Liver (tissue), 9 donors: Measurements from ENCODE around the gene GRK3. TPM values are rescaled to one million over a fixed set of nuclear protein-coding genes. Genes with fewer than 3 reads are reported as not detected.

Experiments
- DNase-seq: peaks from one replicate; pipeline ENCODE4 v3.0.0-alpha.2; 2017; ENCODE audit warnings: low spot score
- H3K27ac ChIP-seq, 2 donors: one replicate each; pipeline ENCODE4 v1.7.0; 2013; ENCODE audit warnings: inconsistent platforms in 2 of 2, low read length in 2 of 2, control low read depth in 1 of 2, low read depth in 1 of 2, mild to moderate bottlenecking in 1 of 2
- H3K27me3 ChIP-seq, 4 donors: one replicate each; pipeline versions ENCODE4 v1.6.1 to v1.7.0; 2013; ENCODE audit warnings: low read length in 3 of 4, inconsistent platforms in 1 of 4, mild to moderate bottlenecking in 1 of 4, moderate library complexity in 1 of 4; ENCODE audit not compliant: control insufficient read depth in 4 of 4, insufficient read depth in 4 of 4
- H3K36me3 ChIP-seq, 4 donors: one replicate each; pipeline versions ENCODE4 v1.6.1 to v1.7.0; 2013; ENCODE audit warnings: low read length in 3 of 4, mild to moderate bottlenecking in 3 of 4, low read depth in 1 of 4, moderate library complexity in 1 of 4; ENCODE audit not compliant: control insufficient read depth in 4 of 4, insufficient read depth in 3 of 4
- H3K4me1 ChIP-seq, 4 donors: one replicate each; pipeline versions ENCODE4 v1.6.1 to v1.7.0; 2013; ENCODE audit warnings: low read length in 3 of 4, mild to moderate bottlenecking in 3 of 4, moderate library complexity in 1 of 4; ENCODE audit not compliant: control insufficient read depth in 4 of 4, insufficient read depth in 4 of 4
- H3K4me3 ChIP-seq, 3 donors: one replicate each; pipeline versions ENCODE4 v1.6.1 to v1.7.0; 2013; ENCODE audit warnings: low read length in 3 of 3, control low read depth in 1 of 3, low read depth in 1 of 3, mild to moderate bottlenecking in 1 of 3
- H3K9ac ChIP-seq, 2 donors: one replicate each; pipeline ENCODE4 v1.7.0; 2013; ENCODE audit warnings: low read length in 2 of 2, mild to moderate bottlenecking in 2 of 2, moderate library complexity in 2 of 2, control low read depth in 1 of 2, low read depth in 1 of 2
- H3K9me3 ChIP-seq, 4 donors: one replicate each; pipeline versions ENCODE4 v1.6.1 to v1.7.0; 2013; ENCODE audit warnings: low read length in 3 of 4; ENCODE audit not compliant: control insufficient read depth in 4 of 4
- ATF3 ChIP-seq: IDR thresholded peaks from 2 replicates; pipeline ENCODE4 v1.6.1; 2016; ENCODE audit warnings: antibody characterized with exemption
- CTCF ChIP-seq: fragments of 150-350 bp; IDR thresholded peaks from 2 replicates; pipeline ENCODE4 v1.5.1; 2017; ENCODE audit warnings: improper control_type of control experiment, low read depth, low read length; ENCODE audit not compliant: missing input control
- EGR1 ChIP-seq, 2 donors: IDR thresholded peaks; 2 replicates each; pipeline ENCODE4 v1.6.1; 2016 to 2018; ENCODE audit warnings: antibody characterized with exemption in 2 of 2, low read depth in 2 of 2
- FOXA1 ChIP-seq: IDR thresholded peaks from 2 replicates; pipeline ENCODE4 v1.6.1; 2016; ENCODE audit warnings: antibody characterized with exemption
- GABPA ChIP-seq, 2 donors: IDR thresholded peaks in 1 of 2; conservative IDR thresholded peaks in 1 of 2; 2 replicates each; pipeline ENCODE4 v1.6.1; 2016; ENCODE audit warnings: antibody characterized with exemption in 2 of 2, mild to moderate bottlenecking in 1 of 2, moderate library complexity in 1 of 2
- HNF4A ChIP-seq, 2 donors: conservative IDR thresholded peaks; 2 replicates each; pipeline ENCODE4 v1.6.1; 2016; ENCODE audit warnings: antibody characterized with exemption in 2 of 2, mild to moderate bottlenecking in 2 of 2
- HNF4G ChIP-seq: IDR thresholded peaks from 2 replicates; pipeline ENCODE4 v1.6.1; 2016; ENCODE audit warnings: antibody characterized with exemption
- JUND ChIP-seq, 2 donors: IDR thresholded peaks; 2 replicates each; pipeline ENCODE4 v1.6.1; 2016; ENCODE audit warnings: antibody characterized with exemption in 2 of 2
- MAX ChIP-seq: IDR thresholded peaks from 2 replicates; pipeline ENCODE4 v1.6.1; 2016; ENCODE audit warnings: antibody characterized with exemption
- NR2F2 ChIP-seq: IDR thresholded peaks from 2 replicates; pipeline ENCODE4 v1.6.1; 2016; ENCODE audit warnings: antibody characterized with exemption
- RAD21 ChIP-seq, 2 donors: IDR thresholded peaks; 2 replicates each; pipeline ENCODE4 v1.6.1; 2016; ENCODE audit warnings: antibody characterized with exemption in 2 of 2, mild to moderate bottlenecking in 2 of 2
- REST ChIP-seq: IDR thresholded peaks from 2 replicates; pipeline ENCODE4 v1.6.1; 2016; ENCODE audit warnings: antibody characterized with exemption, mild to moderate bottlenecking
- RXRA ChIP-seq, 2 donors: IDR thresholded peaks; 2 replicates each; pipeline ENCODE4 v1.6.1; 2017 to 2018; ENCODE audit warnings: antibody characterized with exemption in 2 of 2, mild to moderate bottlenecking in 1 of 2
- SP1 ChIP-seq: IDR thresholded peaks from 2 replicates; pipeline ENCODE4 v1.6.1; 2018; ENCODE audit warnings: antibody characterized with exemption, mild to moderate bottlenecking
- TAF1 ChIP-seq: conservative IDR thresholded peaks from 2 replicates; pipeline ENCODE4 v1.6.1; 2016; ENCODE audit warnings: antibody characterized with exemption, mild to moderate bottlenecking
- YY1 ChIP-seq: IDR thresholded peaks from 2 replicates; pipeline ENCODE4 v1.6.1; 2016; ENCODE audit warnings: antibody characterized with exemption, mild to moderate bottlenecking
- ZBTB33 ChIP-seq: IDR thresholded peaks from 2 replicates; pipeline ENCODE4 v1.6.1; 2016; ENCODE audit warnings: antibody characterized with exemption
- WGBS: extraction: QIAGEN DNeasy Blood & Tissue Kit; methylation state at CpG from one replicate; pipeline ENCODE4 v1.1.7; 2013; 5-methylcytosine and 5-hydroxymethylcytosine counted together
- polyA plus RNA-seq, 2 donors: library from polyadenylated mRNA; stranded (reverse) in 1 of 2; unstranded in 1 of 2; fragments of 200-250 nt in 1 of 2; fragments of >200 nt in 1 of 2; fragmentation: Nextera tagmentation in 1 of 2; extraction: Ambion mirVana in 1 of 2; gene quantifications; one replicate each; pipeline versions ENCODE4 v1.2.1 to v1.2.3, GENCODE V29; 2013 to 2015
- total RNA-seq, 2 donors: library from RNA; depleted of rRNA; stranded (reverse); fragments of >200 nt; gene quantifications; one replicate each; pipeline ENCODE4 v1.2.3, GENCODE V29; 2014
- donor health status: healthy.
- donor health status: healthy.
- donor health status: healthy.
- donor health status: healthy.
- donor health status: healthy.

The GRK3 gene
- total and polyA plus RNA-seq, 4 donors, result 0.79 to 6.5 (median 2.4) TPM

- H3K9ac ChIP-seq, result no peak overlapping the region
- no peaks in the 10 kb centered on the region for H3K9me3 ChIP-seq
- no peaks in the 10 kb centered on the region for H3K4me1 ChIP-seq
- H3K27ac ChIP-seq, result no peak overlapping the region
- TF ChIP-seq FOXA1 (no peak), REST (no peak), RAD21 (IDR thresholded peaks at IDR 0.05) (no peak), NR2F2 (no peak), JUND (IDR thresholded peaks at IDR 0.05) (no peak), ZBTB33 (no peak), SP1 (no peak), RXRA (IDR thresholded peaks at IDR 0.05) (no peak), GABPA (IDR thresholded peaks at IDR 0.05 in 1 of 2, conservative IDR thresholded peaks at IDR 0.05 in 1 of 2) (no peak), TAF1 (no peak), YY1 (no peak), EGR1 (IDR thresholded peaks at IDR 0.05; ENCODE audit: low read depth in 2 of 2) (no peak), CTCF (no peak), ATF3 (no peak), HNF4G (no peak), MAX (no peak)
- DNase-seq, result no peak
- no peak overlapping the region for H3K4me3 ChIP-seq
- no peaks in the 10 kb centered on the region for H3K36me3 ChIP-seq
- WGBS, result 75% methylated on average over 3 of the region's 3 CpGs
- H3K27me3 ChIP-seq, result no peaks in the 10 kb centered on the region
These were observed 193.2 kb downstream of the GRK3 start for GRCh38 chr22:25757686-25758085.

GRCh38 chr22:25758316-25758715, 193.8 kb downstream of the GRK3 start:
- no peak overlapping the region for H3K27ac ChIP-seq
- DNase-seq, result no peak
- 95% methylated on average over 8 of the region's 8 CpGs for WGBS
- TF ChIP-seq GABPA (IDR thresholded peaks at IDR 0.05 in 1 of 2, conservative IDR thresholded peaks at IDR 0.05 in 1 of 2), result no peak
- TF ChIP-seq MAX, result no peak
- TF ChIP-seq ATF3, result no peak
- TF ChIP-seq HNF4G, result no peak
- no peak for TF ChIP-seq RAD21 (IDR thresholded peaks at IDR 0.05)
- no peak for TF ChIP-seq FOXA1
- no peak for TF ChIP-seq EGR1 (IDR thresholded peaks at IDR 0.05; ENCODE audit: low read depth in 2 of 2)
- TF ChIP-seq TAF1, result no peak
- TF ChIP-seq REST, result no peak
- no peak for TF ChIP-seq YY1
- no peak for TF ChIP-seq SP1
- TF ChIP-seq HNF4A (conservative IDR thresholded peaks at IDR 0.05), result no peak
- no peak for TF ChIP-seq ZBTB33
- TF ChIP-seq JUND (IDR thresholded peaks at IDR 0.05), result no peak

More at GRCh38 chr22:25758316-25758715, 193.8 kb downstream of the GRK3 start:
- H3K27me3 ChIP-seq, result no peaks in the 10 kb centered on the region
- H3K4me1 ChIP-seq, result no peaks in the 10 kb centered on the region
- H3K36me3 ChIP-seq, result no peaks in the 10 kb centered on the region
- no peak overlapping the region for H3K9ac ChIP-seq
- no peaks in the 10 kb centered on the region for H3K9me3 ChIP-seq
- no peak overlapping the region for H3K4me3 ChIP-seq
